Measurements from ENCODE around the gene CREBBP. TPM values are rescaled to one million over a fixed set of nuclear protein-coding genes. Genes with fewer than 3 reads are reported as not detected.

The CREBBP gene
- total RNA-seq, 4 donors from 2014 or later: 58.5 to 146 (median 65.6) TPM

- intact Hi-C loops (cut with DNase I; ENCODE audit: low total_unique reads): loop anchor here (10.0 kb wide), 1 partner anchor 69 kb away; no protein-coding TSS in a partner anchor
- Histone ChIP-seq H3K27ac (no peak overlapping the region), H3K4me3 (no peak overlapping the region), H3K27me3 (no peaks in the 10 kb centered on the region), H3K4me1 (peaks cover 20 to 51% of the 10 kb centered on the region in 2 donors), H3K9me3 (no peaks in the 10 kb centered on the region), H3K36me3 (no peaks in the 10 kb centered on the region)
- TF ChIP-seq POLR2A (IDR thresholded peaks at IDR 0.05): no peak
- TF ChIP-seq CTCF (IDR thresholded peaks at IDR 0.05): no peak
- no peak for DNase-seq
These were observed 16.9 kb downstream of the CREBBP start for GRCh38 chr16:3863587-3863986.

DNA sequence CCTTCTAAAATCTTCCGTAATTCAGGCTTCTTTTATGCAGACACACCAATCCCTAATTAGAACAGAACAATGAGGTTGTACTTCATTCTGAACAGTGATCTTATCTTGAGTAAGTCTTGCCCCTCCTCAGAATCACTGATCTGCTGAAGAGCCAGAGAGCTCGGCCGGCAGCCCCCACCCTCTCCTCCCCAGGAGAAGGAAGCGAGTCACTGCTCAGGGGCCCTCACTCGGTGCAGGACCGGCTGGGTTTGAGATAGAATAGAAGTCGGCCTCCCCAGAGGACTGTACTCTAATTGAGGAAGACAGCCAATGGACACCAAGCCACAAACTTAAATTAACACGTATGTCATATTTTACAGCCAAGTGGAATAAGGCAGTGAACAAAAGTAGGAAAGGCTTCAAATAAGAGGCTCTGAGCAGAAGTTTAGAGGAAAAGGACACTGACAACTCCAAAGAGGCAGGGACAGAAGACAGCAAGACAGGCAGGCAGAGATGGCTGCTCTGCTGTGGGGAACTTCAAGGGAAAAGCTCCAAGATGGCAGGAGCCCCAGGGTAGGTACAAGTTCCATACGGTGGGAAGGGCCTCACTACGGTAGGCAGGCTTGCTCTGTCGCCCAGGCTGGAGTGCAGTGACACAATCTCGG is 18.6 kb downstream of the CREBBP start:
- Histone ChIP-seq H3K4me3 (no peak overlapping the region), H3K36me3 (no peaks in the 10 kb centered on the region), H3K27me3 (no peaks in the 10 kb centered on the region), H3K27ac (peak overlapping the region in 1 of 2 donors; percentile 9), H3K9me3 (no peaks in the 10 kb centered on the region), H3K4me1 (peaks cover 18 to 48% of the 10 kb centered on the region in 2 donors)
- TF ChIP-seq CTCF (IDR thresholded peaks at IDR 0.05): no peak
- TF ChIP-seq POLR2A (IDR thresholded peaks at IDR 0.05): no peak
- no peak for DNase-seq
- intact Hi-C loops (cut with DNase I; ENCODE audit: low total_unique reads): loop anchor here (10.0 kb wide), 1 partner anchor 67 kb away; no protein-coding TSS in a partner anchor

GRCh38 chr16:3859889-3860288 is 20.6 kb downstream of the CREBBP start:
- Histone ChIP-seq H3K36me3 (no peaks in the 10 kb centered on the region), H3K4me1 (peaks cover 23 to 45% of the 10 kb centered on the region in 2 donors), H3K27ac (no peak overlapping the region), H3K9me3 (no peaks in the 10 kb centered on the region), H3K27me3 (no peaks in the 10 kb centered on the region), H3K4me3 (no peak overlapping the region)
- DNase-seq: no peak
- intact Hi-C loops (cut with DNase I; ENCODE audit: low total_unique reads): loop anchor here (10.0 kb wide), 1 partner anchor 65 kb away; no protein-coding TSS in a partner anchor
- no peak for TF ChIP-seq CTCF (IDR thresholded peaks at IDR 0.05)
- no peak for TF ChIP-seq POLR2A (IDR thresholded peaks at IDR 0.05)

DNA sequence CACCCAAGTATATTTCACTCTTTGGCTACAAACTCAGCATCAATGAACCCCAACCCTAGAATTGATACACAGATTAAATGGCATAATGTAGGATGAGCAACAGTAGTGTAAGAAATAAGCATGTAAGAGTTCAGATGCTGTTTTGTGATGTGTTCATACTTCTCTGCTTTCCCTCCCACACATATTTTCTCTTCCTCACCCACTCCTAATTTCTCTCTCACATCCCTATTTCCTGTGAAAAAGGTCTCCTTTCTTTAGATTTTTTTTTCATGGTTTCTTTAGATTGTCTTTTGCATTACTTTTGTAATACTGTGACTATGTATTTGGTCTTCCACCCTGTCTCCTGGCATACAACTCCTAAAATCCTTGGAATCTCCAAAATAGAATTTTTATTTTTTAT is 21.7 kb downstream of the CREBBP start:
- Histone ChIP-seq H3K36me3 (no peaks in the 10 kb centered on the region), H3K27me3 (no peaks in the 10 kb centered on the region), H3K27ac (peak overlapping the region; percentile 44 to 47), H3K4me3 (no peak overlapping the region), H3K4me1 (peaks cover 29 to 39% of the 10 kb centered on the region in 2 donors), H3K9me3 (no peaks in the 10 kb centered on the region)
- intact Hi-C loops (cut with DNase I; ENCODE audit: low total_unique reads): no loop called here
- no peak for DNase-seq
- TF ChIP-seq CTCF (IDR thresholded peaks at IDR 0.05) (no peak), POLR2A (IDR thresholded peaks at IDR 0.05) (no peak)

- intact Hi-C loops (cut with DNase I; ENCODE audit: low total_unique reads): no loop called here
- peaks cover 29 to 34% of the 10 kb centered on the region in 2 donors for H3K4me1 ChIP-seq
- H3K27ac ChIP-seq: peak overlapping the region; percentile 44 to 47
- H3K4me3 ChIP-seq: no peak overlapping the region
- TF ChIP-seq POLR2A (IDR thresholded peaks at IDR 0.05): no peak
- no peak for TF ChIP-seq CTCF (IDR thresholded peaks at IDR 0.05)
- DNase-seq: peak; percentile 58 to 70
- no peaks in the 10 kb centered on the region for H3K9me3 ChIP-seq
- H3K27me3 ChIP-seq: no peaks in the 10 kb centered on the region
- H3K36me3 ChIP-seq: no peaks in the 10 kb centered on the region
These were observed 23.1 kb downstream of the CREBBP start for GRCh38 chr16:3857189-3858043.
